K562 (cell line): ENCODE measurements around the gene ACSF3. TPM values are rescaled to one million over a fixed set of nuclear protein-coding genes. Genes with fewer than 3 reads are reported as not detected.

Source experiments
- ATAC-seq: fragments of 200-7000 bp; cut with Tn5 transposase; 3 replicates; pipeline ENCODE4 v1.9.1; 2020; ENCODE audit warnings: moderate library complexity
- BruUV-seq: library from RNA; stranded (reverse); fragments of 400-500 nt; replicated peaks from 2 replicates; lab custom pipeline; 2021; lab: Mats Ljungman, UMichigan
- CTCF ChIA-PET: fragments of 300-600 bp; formaldehyde crosslinking; extraction: SDS; loops from one replicate; lab custom pipeline; 2021; ENCODE audit warnings: low intra/inter-chr PET ratio; lab: Yijun Ruan, JAX
- POLR2A ChIA-PET: fragments of 300-600, 350-650 bp; sonication (Branson Sonifier 250); formaldehyde crosslinking; extraction: SDS; loops from one replicate; lab custom pipeline; 2021; ENCODE audit warnings: antibody characterized with exemption, inconsistent platforms; lab: Yijun Ruan, JAX
- DNase-seq, 4 experiments: peaks; one replicate each; pipeline versions ENCODE4 v3.0.0 to v3.0.0-alpha.2; 2011 to 2018; ENCODE audit warnings: low spot score in 3 of 4, mixed read lengths in 3 of 4; ENCODE audit errors: extremely low read depth in 1 of 4
- FAIRE-seq: peaks from 2 replicates; lab custom pipeline; 2011; peaks lifted over from hg19 to GRCh38; lab: Jason Lieb, UNC
- H2AFZ ChIP-seq: 2 replicates; pipeline ENCODE4 v1.6.0; 2011; ENCODE audit warnings: low read depth, low read length, control low read depth, inconsistent platforms
- H3K27ac ChIP-seq: fragments of 200-600 bp; 3 replicates; pipeline ENCODE4 v1.8.0; 2011; ENCODE audit warnings: low read depth, mild to moderate bottlenecking, control low read depth, inconsistent platforms, low read length, moderate library complexity, mixed read lengths; ENCODE audit errors: extremely low read depth
- H3K27me3 ChIP-seq, 2 experiments: fragments of 300-600 bp in 1 of 2; 2 replicates in 1 of 2; 3 replicates in 1 of 2; pipeline versions ENCODE4 v1.6.0 to v1.8.0; 2011; ENCODE audit warnings: inconsistent platforms in 2 of 2, low read length in 2 of 2, mild to moderate bottlenecking in 1 of 2, mixed read lengths in 1 of 2, moderate library complexity in 1 of 2; ENCODE audit not compliant: control insufficient read depth in 2 of 2, insufficient read depth in 2 of 2
- H3K36me3 ChIP-seq: fragments of 300-600 bp; 3 replicates; pipeline ENCODE4 v1.8.0; 2011; ENCODE audit warnings: mild to moderate bottlenecking, low read length, inconsistent platforms; ENCODE audit not compliant: control insufficient read depth, insufficient read depth
- H3K4me1 ChIP-seq, 2 experiments: fragments of 200-600 bp in 1 of 2; replicated peaks in 1 of 2; 2 replicates in 1 of 2; 3 replicates in 1 of 2; pipeline versions ENCODE4 v1.5.1 to v1.8.0; 2011; ENCODE audit warnings: inconsistent platforms in 2 of 2, low read length in 2 of 2, mild to moderate bottlenecking in 1 of 2, mixed read lengths in 1 of 2, moderate library complexity in 1 of 2; ENCODE audit not compliant: control insufficient read depth in 2 of 2, insufficient read depth in 2 of 2
- H3K4me2 ChIP-seq: 2 replicates; pipeline ENCODE4 v1.6.1; 2011; ENCODE audit warnings: low read length, control low read depth, inconsistent platforms, mixed read lengths; ENCODE audit not compliant: insufficient read depth
- H3K4me3 ChIP-seq: fragments of 200-600 bp; sonication (generic), shearing (Covaris generic); 2 replicates; pipeline ENCODE4 v1.5.1; 2016; ENCODE audit warnings: control low read depth, inconsistent platforms
- H3K79me2 ChIP-seq: fragments of 200-600 bp; 3 replicates; pipeline ENCODE4 v1.8.0; 2011; ENCODE audit warnings: low read length, inconsistent platforms; ENCODE audit not compliant: control insufficient read depth, insufficient read depth
- H3K9ac ChIP-seq, 2 experiments: 2 replicates each; pipeline versions ENCODE4 v1.6.0 to v1.6.1; 2011; ENCODE audit warnings: low read depth in 2 of 2, low read length in 2 of 2, control low read depth in 1 of 2, inconsistent platforms in 1 of 2, mild to moderate bottlenecking in 1 of 2, mixed read lengths in 1 of 2; ENCODE audit not compliant: insufficient read depth in 1 of 2
- H3K9me1 ChIP-seq: one replicate; pipeline ENCODE4 v1.6.0; 2011; ENCODE audit warnings: inconsistent platforms, mild to moderate bottlenecking, low read length, moderate library complexity; ENCODE audit not compliant: control insufficient read depth, insufficient read depth
- H3K9me3 ChIP-seq: replicated peaks from 2 replicates; pipeline ENCODE4 v1.5.1; 2011; ENCODE audit warnings: low read depth, low read length, inconsistent platforms; ENCODE audit not compliant: control insufficient read depth, insufficient read depth
- H4K20me1 ChIP-seq: replicated peaks from 2 replicates; pipeline ENCODE4 v1.6.1; 2011; ENCODE audit warnings: low read length, inconsistent platforms, mixed read lengths; ENCODE audit not compliant: control insufficient read depth, insufficient read depth
- EGR1 ChIP-seq: fragments of 450-650 bp; conservative IDR thresholded peaks from 2 replicates; pipeline ENCODE4 v1.6.1; 2017; ENCODE audit warnings: mild to moderate bottlenecking
- HSF4 ChIP-seq: fragments of 250-450 bp; sonication (Bioruptor Pico); IDR thresholded peaks from 2 replicates; pipeline ENCODE4 v2.1.2; 2022; ENCODE audit warnings: mild to moderate bottlenecking, moderate library complexity, borderline replicate concordance
- POLR2G ChIP-seq: fragments of 200-400 bp; formaldehyde crosslinking; IDR thresholded peaks from 2 replicates; pipeline ENCODE4 v1.6.1; 2017; ENCODE audit warnings: low read depth, mild to moderate bottlenecking, antibody characterized with exemption, low read length, moderate library complexity
- TFAM ChIP-seq: fragments of 250-450 bp; sonication (Bioruptor Pico); conservative IDR thresholded peaks from 2 replicates; pipeline ENCODE4 v1.5.0; 2021; ENCODE audit warnings: mild to moderate bottlenecking, moderate library complexity
- ZBTB11 ChIP-seq, 3 experiments: fragments of 200-800 bp in 1 of 3; fragments of 250-450 bp in 1 of 3; fragments of 450-650 bp in 1 of 3; sonication (Bioruptor Pico) in 1 of 3; sonication (Bioruptor generic) in 1 of 3; formaldehyde crosslinking in 1 of 3; IDR thresholded peaks; 2 replicates each; pipeline versions ENCODE4 v1.6.1 to v1.8.0; 2016 to 2022; ENCODE audit warnings: mild to moderate bottlenecking in 2 of 3, missing genetic modification characterization in 2 of 3, missing compliant biosample characterization in 1 of 3, moderate library complexity in 1 of 3
- WGBS: fragments of 100-300 bp; shearing (Covaris generic); methylation state at CpG from one replicate; pipeline ENCODE4 v1.1.6; 2016; ENCODE audit warnings: low coverage, mixed read lengths; ENCODE audit not compliant: insufficient coverage; ENCODE audit errors: missing lambda C conversion rate; 5-methylcytosine and 5-hydroxymethylcytosine counted together
- in situ Hi-C: fragments of 300-500 bp; cut with MboI; formaldehyde crosslinking; loops from 4 replicates; pipeline ENCODE4 v1.15.0; 2018; ENCODE audit warnings: inconsistent platforms, mixed read lengths
- intact Hi-C: fragments of 100-400 bp; cut with micrococcal nuclease; formaldehyde crosslinking; loops from 2 replicates; pipeline ENCODE4 v1.14.2; 2022
- polyA plus RNA-seq, 8 experiments: library from polyadenylated mRNA; depleted of rRNA in 4 of 8; stranded (reverse) in 5 of 8; unstranded in 3 of 8; fragments of >200 nt; fragmentation: Nextera tagmentation in 2 of 8; fragmentation: Illumina TruSeq in 1 of 8; extraction: Ambion mirVana in 2 of 8; extraction: Trizol in 1 of 8; gene quantifications; 2 replicates each; pipeline versions ENCODE4 v1.2.1 to v1.2.3, GENCODE V29; 2011 to 2014; ENCODE audit warnings: inconsistent platforms in 1 of 8, missing spikeins in 1 of 8
- total RNA-seq, 7 experiments: library from RNA; depleted of rRNA in 6 of 7; stranded (reverse); fragments of >200 nt in 6 of 7; fragmentation: Illumina TruSeq in 2 of 7; extraction: Trizol in 2 of 7; gene quantifications; 2 replicates each; pipeline versions ENCODE4 v1.2.1 to v1.2.3, GENCODE V29; 2011 to 2021; ENCODE audit warnings: low replicate concordance in 1 of 7

ACSF3 gene
- total and polyA plus RNA-seq, 9 of the 15 experiments (the other 6 are each of a cell fraction or from before 2014, with no cell fraction given) = 0.77 to 32.8 (median 14.7) TPM

- Histone ChIP-seq H3K27me3 (no peaks in the 10 kb centered on the region), H3K27ac (no peak overlapping the region), H3K4me2 (no peak overlapping the region; the same call in 1 of the 2 replicates), H3K9ac (peak overlapping the region in 1 of 2 experiments; percentile 70; a peak in 2 of 4 replicates), H3K4me1 (peaks cover 28 to 85% of the 10 kb centered on the region in 2 experiments; a peak in 4 of 5 replicates), H3K79me2 (peaks cover 60% of the 10 kb centered on the region), H3K4me3 (no peak overlapping the region), H3K36me3 (peaks cover 47% of the 10 kb centered on the region; the same call in 2 of the 3 replicates), H3K9me3 (no peaks in the 10 kb centered on the region), H3K9me1 (peaks cover 5% of the 10 kb centered on the region), H2AFZ (no peak overlapping the region), H4K20me1 (peaks cover 12% of the 10 kb centered on the region; the same call in 1 of the 2 replicates)
- CTCF ChIA-PET = no interaction called here
- POLR2A ChIA-PET = interaction anchor here (0.7 to 1.3 kb wide), 4 partner anchors 105 to 324 kb away, joined by 3 to 4 read pairs (median 4); no protein-coding TSS in a partner anchor
- ATAC-seq (no peak), DNase-seq (no peak), FAIRE-seq (no peak)
- BruUV-seq = no TSS peak
- 88% methylated on average over 8 of the region's 14 CpGs for WGBS
- no peak for TF ChIP-seq HSF4 (CRISPR knock-in tag)
- TF ChIP-seq ZBTB11 (CRISPR knock-in tag; IDR thresholded peaks at IDR 0.05) = 0 out of 6 replicates have a peak, but pooled peaks of 1 of the 3 experiments have one; percentile 20
- TF ChIP-seq EGR1 = peak; percentile 36
- no peak for TF ChIP-seq TFAM
- peak; percentile 27; the same call in 1 of the 2 replicates for TF ChIP-seq POLR2G
- intact Hi-C loops (no loop called here), in situ Hi-C loops (no loop called here)
Measured at GRCh38 chr16:89097392-89097772, 3.7 kb downstream of the ACSF3 start.
